ENCODE measurements around the gene ZYG11A.

ZYG11A gene

DNA sequence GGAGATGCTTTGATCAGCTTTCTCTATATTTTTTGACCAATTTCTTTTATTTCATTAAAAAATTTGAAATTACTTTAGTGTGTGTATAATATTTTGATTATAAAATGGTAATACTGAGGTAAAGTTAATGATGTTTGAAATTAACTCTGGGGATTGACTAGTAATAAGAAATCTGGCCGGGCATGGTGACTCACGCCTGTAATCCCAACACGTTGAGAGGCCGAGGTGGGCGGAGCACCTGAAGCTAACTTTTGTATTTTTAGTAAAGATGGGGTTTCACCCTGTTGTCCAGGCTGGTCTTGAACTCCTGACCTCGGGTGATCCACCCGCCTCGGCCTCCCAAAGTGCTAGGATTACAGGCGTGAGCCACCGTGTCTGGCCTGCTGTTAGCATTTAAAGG is 102.0 kb downstream of the ZYG11A start:
- DNase-seq (ENCODE audit: insufficient read length, low spot score), result no peak
- no peak for FAIRE-seq
- no peak for TF ChIP-seq POLR2A (IDR thresholded peaks at IDR 0.05; ENCODE audit: low read depth, low read length)

All from H54 (cell line).